ENCODE data around the gene CITED2. TPM values are rescaled to one million over a fixed set of nuclear protein-coding genes. Genes with fewer than 3 reads are reported as not detected.
"Not testable (repeated sequence)": the region's sequence is repeated elsewhere in the genome, so short reads cannot be mapped to it uniquely, and the experiment has no call there.

CITED2 gene
- total RNA-seq, 2 donors from 2014 or later = 119 to 208 TPM

DNA sequence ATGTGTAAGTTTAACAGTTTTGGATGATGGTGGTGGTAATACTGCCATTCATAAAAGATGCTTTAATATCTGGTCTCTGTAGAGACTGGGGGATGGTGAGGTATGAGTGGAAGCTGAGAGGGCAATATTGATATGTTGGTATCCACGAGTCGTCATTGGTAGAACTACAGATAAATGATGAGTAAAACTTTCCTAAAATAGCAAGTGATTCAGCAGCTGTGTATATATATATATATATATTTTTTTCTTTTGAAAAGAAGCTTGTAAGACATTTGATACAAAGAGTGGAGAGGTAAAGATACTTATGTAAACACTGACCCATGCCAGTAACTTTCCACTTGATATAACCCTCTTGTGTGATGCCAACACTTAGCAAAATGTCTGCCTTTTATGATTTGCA is 41.7 kb upstream of the CITED2 start:
- no peak overlapping the region for H3K4me3 ChIP-seq
- TF ChIP-seq, protein P1, sequence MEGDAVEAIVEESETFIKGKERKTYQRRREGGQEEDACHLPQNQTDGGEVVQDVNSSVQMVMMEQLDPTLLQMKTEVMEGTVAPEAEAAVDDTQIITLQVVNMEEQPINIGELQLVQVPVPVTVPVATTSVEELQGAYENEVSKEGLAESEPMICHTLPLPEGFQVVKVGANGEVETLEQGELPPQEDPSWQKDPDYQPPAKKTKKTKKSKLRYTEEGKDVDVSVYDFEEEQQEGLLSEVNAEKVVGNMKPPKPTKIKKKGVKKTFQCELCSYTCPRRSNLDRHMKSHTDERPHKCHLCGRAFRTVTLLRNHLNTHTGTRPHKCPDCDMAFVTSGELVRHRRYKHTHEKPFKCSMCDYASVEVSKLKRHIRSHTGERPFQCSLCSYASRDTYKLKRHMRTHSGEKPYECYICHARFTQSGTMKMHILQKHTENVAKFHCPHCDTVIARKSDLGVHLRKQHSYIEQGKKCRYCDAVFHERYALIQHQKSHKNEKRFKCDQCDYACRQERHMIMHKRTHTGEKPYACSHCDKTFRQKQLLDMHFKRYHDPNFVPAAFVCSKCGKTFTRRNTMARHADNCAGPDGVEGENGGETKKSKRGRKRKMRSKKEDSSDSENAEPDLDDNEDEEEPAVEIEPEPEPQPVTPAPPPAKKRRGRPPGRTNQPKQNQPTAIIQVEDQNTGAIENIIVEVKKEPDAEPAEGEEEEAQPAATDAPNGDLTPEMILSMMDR (IDR thresholded peaks at IDR 0.05) = no peak
- H3K36me3 ChIP-seq = no peaks in the 10 kb centered on the region
- no peak overlapping the region for H3K27ac ChIP-seq
- no peaks in the 10 kb centered on the region for H3K4me1 ChIP-seq
- no peak for DNase-seq (ENCODE audit: low spot score)
- H3K27me3 ChIP-seq = no peaks in the 10 kb centered on the region
- H3K9me3 ChIP-seq = no peaks in the 10 kb centered on the region

DNA sequence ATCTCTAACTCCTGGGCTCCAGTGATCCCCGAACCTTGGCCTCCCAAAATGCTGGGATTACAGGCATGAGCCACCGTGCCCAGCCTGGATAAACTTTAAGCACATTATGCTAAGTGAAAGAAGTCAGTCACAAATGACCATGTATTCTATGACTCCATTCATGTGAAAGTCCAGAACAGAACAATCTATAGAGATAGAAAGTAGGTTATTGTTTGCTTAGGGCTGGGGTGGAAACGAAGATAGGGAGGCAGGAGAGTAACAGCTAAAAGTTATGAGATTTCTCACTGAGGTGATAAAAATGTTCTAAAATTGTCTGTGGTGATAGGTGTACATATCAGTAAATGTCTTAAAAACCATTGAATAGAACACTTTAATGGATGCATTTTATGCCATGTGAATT is 40.9 kb upstream of the CITED2 start:
- Histone ChIP-seq H3K27ac (no peak overlapping the region), H3K4me1 (no peaks in the 10 kb centered on the region), H3K9me3 (no peaks in the 10 kb centered on the region), H3K36me3 (no peaks in the 10 kb centered on the region), H3K27me3 (no peaks in the 10 kb centered on the region), H3K4me3 (no peak overlapping the region)
- TF ChIP-seq, protein P1 (IDR thresholded peaks at IDR 0.05) = no peak
- DNase-seq (ENCODE audit: low spot score) = no peak

DNA sequence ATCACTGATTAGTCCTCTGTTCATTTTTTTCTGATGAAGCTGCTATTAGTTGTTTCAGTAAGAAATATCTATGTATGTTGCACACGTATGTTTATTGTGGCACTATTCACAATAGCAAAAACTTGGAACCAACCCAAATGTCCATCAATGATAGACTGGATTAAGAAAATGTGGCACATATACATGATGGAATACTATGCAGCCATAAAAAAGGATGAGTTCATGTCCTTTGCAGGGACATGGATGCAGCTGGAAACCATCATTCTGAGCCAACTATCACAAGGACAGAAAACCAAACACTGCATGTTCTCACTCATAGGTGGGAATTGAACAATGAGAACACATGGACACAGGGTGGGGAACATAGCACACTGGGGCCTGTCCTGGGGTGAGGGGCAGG is 37.7 kb upstream of the CITED2 start:
- H3K4me3 ChIP-seq; DNase-seq (ENCODE audit: low spot score); H3K4me1 ChIP-seq; H3K9me3 ChIP-seq; H3K27ac ChIP-seq; H3K36me3 ChIP-seq; H3K27me3 ChIP-seq: not testable (repeated sequence)

DNA sequence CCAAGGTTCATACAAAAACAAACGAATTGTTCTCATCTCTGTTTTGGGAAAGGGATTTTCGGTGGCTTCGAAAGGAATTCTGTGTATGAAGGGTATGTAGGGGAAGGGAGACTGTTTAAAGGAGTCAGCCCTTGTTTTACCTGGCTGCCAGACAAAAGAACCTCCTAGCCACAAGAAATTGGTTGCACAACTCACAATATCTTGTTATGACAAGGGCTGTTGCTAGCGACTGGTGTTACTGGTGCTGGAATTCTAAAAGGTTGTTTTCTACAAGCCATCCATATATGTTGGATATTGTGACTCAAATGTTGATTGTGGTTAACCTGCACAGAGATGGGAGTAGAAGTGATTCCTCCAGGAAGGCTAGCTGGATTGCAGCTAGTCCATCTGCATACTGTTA is 34.6 kb upstream of the CITED2 start:
- Histone ChIP-seq H3K36me3 (no peaks in the 10 kb centered on the region), H3K4me3 (no peak overlapping the region), H3K9me3 (no peaks in the 10 kb centered on the region), H3K4me1 (no peaks in the 10 kb centered on the region), H3K27me3 (no peaks in the 10 kb centered on the region), H3K27ac (no peak overlapping the region)
- DNase-seq (ENCODE audit: low spot score) = no peak
- TF ChIP-seq, protein P1 (IDR thresholded peaks at IDR 0.05) = no peak

DNA sequence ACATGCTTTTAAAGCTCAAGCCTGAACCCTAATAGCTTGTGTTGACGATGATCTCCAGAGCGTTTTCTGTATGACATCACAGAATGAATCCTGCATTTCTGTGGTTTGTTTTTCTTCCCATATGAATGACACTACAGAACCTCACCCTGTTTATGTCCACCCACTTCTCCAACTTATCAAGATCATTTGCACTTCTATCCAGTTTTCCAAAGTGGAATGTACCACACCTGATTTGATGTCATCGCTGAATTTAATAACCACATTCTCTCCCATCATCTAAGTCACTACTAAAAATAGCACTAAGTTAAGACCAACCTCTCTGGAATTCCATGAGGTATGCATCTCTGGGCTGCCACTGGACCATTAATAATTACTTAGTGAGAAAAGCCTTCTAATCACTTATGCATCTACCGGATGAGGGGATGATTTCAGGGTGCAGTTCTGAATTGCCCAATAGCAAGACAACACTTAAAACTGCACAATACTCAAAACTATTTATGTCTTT is 33.3 kb upstream of the CITED2 start:
- Histone ChIP-seq H3K27ac (no peak overlapping the region), H3K36me3 (no peaks in the 10 kb centered on the region), H3K4me1 (peaks cover 0 to 5% of the 10 kb centered on the region in 2 donors), H3K4me3 (no peak overlapping the region), H3K9me3 (no peaks in the 10 kb centered on the region), H3K27me3 (no peaks in the 10 kb centered on the region)
- TF ChIP-seq, protein P1 (IDR thresholded peaks at IDR 0.05) = no peak
- no peak for DNase-seq (ENCODE audit: low spot score)

DNA sequence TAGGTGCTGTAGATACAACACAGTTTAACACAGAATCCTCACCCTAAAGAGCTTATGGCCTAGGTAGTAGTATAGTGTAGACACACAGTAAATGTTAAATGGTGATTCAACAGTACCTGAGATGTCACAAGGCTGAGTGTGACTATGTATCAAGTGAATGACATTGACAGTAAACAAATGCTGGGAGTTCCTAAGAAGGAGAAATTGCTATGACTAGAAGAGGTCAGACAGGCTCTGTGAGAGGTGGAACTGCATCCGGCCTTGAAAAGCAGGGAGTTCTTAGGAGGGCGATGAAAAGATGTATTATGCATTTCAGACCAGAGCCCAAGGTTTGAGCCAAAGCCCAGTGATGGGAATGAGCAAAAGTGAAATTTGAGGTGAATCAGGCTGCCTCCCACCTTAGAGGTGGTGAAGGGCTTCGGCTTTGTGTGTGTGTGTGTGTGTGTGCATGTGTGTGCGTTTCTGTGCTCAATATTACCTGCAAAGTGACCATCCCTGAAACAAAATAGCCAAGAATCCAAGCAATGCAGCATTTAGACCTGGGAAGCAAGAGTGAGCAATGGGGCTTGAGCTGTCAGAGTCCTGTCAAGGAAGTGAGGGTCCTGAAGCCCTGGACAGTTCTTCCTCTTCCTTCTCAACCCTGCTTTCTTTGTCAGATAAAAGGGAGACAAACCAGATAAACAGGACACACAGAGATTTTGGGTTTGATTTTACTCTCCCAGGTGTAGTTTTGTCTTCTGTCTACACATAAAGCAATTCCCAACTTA is 32.3 kb upstream of the CITED2 start:
- H3K27me3 ChIP-seq = no peaks in the 10 kb centered on the region
- no peak overlapping the region for H3K27ac ChIP-seq
- H3K9me3 ChIP-seq = no peaks in the 10 kb centered on the region
- H3K36me3 ChIP-seq = no peaks in the 10 kb centered on the region
- no peak overlapping the region for H3K4me3 ChIP-seq
- TF ChIP-seq, protein P1 (IDR thresholded peaks at IDR 0.05) = no peak
- DNase-seq (ENCODE audit: low spot score) = no peak
- H3K4me1 ChIP-seq = peaks cover 0 to 5% of the 10 kb centered on the region in 2 donors

Measured in right atrium auricular region (tissue), 2 donors.